ENCODE measurements around the gene HIC1.

HIC1 gene

DNA sequence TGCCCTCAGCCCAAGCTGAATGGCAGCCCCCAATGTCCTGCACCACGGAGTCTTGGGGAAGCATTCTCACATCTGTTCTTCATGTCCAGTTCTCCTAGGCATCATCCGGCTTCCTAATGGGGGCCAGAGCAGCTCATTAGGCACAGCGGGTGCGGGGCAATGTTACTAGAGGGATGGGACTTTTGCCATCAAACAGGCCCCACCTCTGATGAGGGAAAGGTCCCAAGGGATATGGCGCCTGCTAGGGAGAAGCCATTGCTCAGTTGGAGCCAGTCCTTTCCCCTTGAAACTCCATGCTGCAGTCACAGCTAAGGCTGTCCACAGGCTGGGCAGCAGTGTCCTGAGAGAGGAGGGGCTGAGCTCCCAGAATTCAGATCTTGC is 26.7 kb upstream of the HIC1 start:
- H3K27ac ChIP-seq = no peak overlapping the region
- TF ChIP-seq, protein P1, sequence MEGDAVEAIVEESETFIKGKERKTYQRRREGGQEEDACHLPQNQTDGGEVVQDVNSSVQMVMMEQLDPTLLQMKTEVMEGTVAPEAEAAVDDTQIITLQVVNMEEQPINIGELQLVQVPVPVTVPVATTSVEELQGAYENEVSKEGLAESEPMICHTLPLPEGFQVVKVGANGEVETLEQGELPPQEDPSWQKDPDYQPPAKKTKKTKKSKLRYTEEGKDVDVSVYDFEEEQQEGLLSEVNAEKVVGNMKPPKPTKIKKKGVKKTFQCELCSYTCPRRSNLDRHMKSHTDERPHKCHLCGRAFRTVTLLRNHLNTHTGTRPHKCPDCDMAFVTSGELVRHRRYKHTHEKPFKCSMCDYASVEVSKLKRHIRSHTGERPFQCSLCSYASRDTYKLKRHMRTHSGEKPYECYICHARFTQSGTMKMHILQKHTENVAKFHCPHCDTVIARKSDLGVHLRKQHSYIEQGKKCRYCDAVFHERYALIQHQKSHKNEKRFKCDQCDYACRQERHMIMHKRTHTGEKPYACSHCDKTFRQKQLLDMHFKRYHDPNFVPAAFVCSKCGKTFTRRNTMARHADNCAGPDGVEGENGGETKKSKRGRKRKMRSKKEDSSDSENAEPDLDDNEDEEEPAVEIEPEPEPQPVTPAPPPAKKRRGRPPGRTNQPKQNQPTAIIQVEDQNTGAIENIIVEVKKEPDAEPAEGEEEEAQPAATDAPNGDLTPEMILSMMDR (conservative IDR thresholded peaks at IDR 0.05) = no peak
- TF ChIP-seq ZFX (IDR thresholded peaks at IDR 0.05) = no peak

DNA sequence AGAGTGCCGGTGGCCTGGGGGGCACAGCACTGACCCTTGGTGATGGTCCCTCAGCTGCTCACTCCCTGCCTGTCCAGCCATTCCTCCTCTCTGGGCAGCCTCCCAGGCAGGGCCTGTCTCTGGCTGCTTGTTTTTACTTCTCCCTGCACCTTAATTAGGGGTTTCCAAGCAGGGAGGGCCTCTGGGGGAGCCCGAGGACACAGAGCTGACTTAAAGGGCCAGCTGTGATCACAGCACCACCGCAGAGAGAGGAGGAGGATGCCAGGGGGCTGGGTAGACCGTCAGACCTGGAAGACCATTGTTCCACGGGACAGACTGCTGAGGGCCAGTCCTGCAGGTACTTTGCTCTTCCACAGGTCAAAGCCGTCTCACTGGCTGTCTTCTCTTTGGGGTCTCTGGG is 26.2 kb upstream of the HIC1 start:
- no peak overlapping the region for H3K27ac ChIP-seq
- TF ChIP-seq, protein P1 (conservative IDR thresholded peaks at IDR 0.05) = no peak
- TF ChIP-seq ZFX (IDR thresholded peaks at IDR 0.05) = no peak

DNA sequence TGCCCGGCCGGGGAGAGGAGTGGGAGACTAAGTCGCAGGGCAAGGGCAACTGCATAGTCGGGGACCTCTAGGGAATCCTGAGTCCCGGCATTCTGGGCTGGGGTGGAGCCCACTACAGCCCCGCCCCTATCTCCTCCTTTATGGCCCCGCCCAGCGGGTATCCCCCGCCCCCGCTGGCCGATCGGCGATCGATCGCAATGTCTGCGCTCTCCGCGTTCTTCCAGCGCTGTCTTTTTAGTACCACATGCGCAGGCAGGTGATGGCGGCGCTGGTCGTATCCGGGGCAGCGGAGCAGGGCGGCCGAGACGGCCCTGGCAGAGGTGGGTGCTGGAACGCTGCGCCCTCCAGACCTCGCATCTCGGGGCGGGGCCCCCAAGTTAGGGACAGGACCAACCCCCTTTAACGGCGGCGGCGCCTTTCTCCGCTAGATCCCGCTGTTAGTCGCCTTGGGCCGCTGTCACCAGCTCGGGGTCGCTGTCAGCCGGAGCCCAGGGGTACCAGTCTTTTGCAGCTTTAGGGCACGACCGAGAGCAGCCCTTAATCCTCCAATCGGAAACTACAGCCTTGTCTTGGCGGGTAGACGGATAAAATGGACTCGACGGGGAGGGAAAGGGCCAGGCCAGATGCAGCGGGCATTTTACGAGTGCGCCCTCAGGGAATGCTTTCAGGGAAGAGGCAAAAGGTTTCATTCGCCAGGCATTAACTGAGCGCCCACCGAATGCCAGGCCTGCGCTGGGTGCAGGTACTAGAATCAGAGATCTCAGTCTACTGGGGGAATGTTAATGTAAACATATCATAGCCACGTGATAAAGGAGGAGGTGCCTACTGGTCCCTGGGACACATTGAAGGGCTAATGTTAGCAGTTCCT is 24.8 kb upstream of the HIC1 start, which contains the start of gene DPH1:
Gene DPH1, plus strand, starts transcription at position 243 of the 868 bp plus-strand sequence. Its CDS starts 17 bp downstream, at position 260.
- peak within 1 kb of the TSS; percentile 80 for H3K27ac ChIP-seq
- TF ChIP-seq, protein P1 (conservative IDR thresholded peaks at IDR 0.05) = no peak
- TF ChIP-seq ZFX (IDR thresholded peaks at IDR 0.05) = peak; percentile 70; the same call in 1 of the 2 replicates

DNA sequence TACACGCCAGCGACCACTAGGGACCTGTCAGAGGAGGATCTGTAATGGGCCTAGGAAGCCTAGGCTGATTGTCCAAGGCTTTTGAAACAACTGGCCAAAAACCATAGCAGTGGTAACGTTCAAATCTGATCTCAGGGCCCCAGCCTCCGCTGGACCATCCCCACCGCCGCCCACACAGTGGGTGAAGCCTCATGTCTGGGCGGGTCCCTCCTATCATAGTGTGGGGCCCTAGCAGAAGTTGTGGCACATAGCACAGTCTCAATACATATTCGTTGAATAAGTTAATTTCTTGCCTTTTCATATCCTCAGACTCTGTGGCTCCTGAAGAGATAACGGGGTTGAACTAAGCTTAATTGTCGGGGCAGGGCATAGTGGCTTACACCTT is 24.1 kb upstream of the HIC1 start:
- TF ChIP-seq, protein P1 (conservative IDR thresholded peaks at IDR 0.05) = no peak; the same call in 1 of the 2 replicates
- TF ChIP-seq ZFX (IDR thresholded peaks at IDR 0.05) = no peak
- H3K27ac ChIP-seq = peak overlapping the region; percentile 80

DNA sequence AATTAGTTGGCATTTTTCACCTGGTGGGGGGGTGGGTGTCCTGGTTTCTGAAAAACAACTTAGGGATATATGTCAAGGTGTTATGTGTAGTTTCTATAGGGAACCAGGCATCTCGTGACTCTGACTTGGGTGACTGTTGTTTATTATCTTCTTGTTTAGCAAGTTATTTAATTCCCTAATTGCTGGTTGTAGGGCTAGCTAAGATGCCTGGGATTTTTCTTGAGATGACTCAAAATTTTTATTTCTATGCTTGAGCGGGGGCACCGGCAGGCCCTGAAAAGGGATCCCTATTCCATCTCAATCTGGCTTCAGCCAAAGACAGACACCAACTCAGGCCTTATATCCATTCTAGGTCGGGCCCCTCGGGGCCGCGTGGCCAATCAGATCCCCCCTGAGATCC is 21.8 kb upstream of the HIC1 start:
- TF ChIP-seq ZFX (IDR thresholded peaks at IDR 0.05) = no peak
- TF ChIP-seq, protein P1 (conservative IDR thresholded peaks at IDR 0.05) = no peak
- H3K27ac ChIP-seq = no peak overlapping the region

DNA sequence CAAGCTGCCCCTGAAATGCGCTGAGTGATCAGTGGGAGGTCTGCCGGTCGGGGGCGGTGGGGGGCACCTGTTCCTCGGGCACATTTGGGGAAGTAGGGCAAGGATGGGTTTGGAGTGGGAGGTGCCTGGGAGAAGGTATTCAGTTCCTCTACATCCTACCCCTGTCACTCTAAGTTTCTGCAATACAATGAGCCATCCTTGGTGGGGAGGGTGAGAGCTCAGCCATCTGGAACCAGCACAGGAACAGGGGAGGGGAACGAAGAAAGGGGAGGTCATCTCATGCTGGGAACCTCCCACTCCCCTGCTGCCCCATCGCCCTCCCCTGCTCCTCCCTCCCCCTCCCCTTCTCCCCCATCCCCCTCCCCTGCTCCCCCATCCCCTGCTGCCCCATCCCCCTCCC is 20.7 kb upstream of the HIC1 start:
- no peak overlapping the region for H3K27ac ChIP-seq
- TF ChIP-seq, protein P1 (conservative IDR thresholded peaks at IDR 0.05) = no peak
- no peak for TF ChIP-seq ZFX (IDR thresholded peaks at IDR 0.05)

DNA sequence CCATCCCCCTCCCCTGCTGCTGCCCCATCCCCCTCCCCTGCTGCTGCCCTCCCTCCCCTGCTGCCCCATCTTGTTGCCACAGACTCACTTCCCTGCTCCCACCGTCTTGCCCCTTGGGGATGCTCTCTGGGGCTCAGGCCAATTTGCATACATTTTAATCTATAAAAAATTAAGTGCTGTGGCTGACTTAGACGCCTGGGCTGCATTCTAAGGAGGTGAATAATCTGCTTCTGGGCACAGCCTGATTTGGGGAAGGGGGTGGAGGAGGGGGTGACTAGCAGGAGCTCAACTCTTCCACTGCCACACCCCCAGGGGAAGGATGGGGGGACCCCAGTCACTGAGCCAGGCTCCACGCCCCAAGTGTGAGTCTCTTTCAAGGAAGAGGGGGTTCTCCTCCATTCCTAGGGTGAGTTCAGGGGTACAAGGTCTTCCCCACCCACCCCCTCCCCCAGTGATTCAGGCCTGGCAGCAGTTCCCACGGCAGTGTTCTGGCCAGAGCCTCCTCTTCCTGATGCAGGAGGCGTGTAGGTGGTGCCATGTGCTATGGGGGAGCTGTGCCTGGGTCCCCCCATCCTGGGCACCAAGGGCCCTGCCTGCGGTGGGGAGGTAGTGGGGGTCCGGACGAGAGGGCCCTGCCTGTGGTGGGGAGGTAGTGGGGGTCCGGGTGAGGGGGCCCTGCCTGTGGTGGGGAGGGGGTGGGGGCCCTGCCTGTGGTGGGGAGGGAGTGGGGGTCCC is 19.9 kb upstream of the HIC1 start:
- TF ChIP-seq, protein P1 (conservative IDR thresholded peaks at IDR 0.05) = no peak
- TF ChIP-seq ZFX (IDR thresholded peaks at IDR 0.05) = no peak
- no peak overlapping the region for H3K27ac ChIP-seq
